Measurements from ENCODE around the gene ROBO1.

ROBO1 gene

GRCh38 chr3:79297245-79297960 is 470.4 kb downstream of the ROBO1 start:
- DNase-seq, result peak; percentile 11

- no peak for DNase-seq
Measured at GRCh38 chr3:79286882-79287281, 480.9 kb downstream of the ROBO1 start.

- no peak for DNase-seq
Measured at GRCh38 chr3:79285871-79286270, 481.9 kb downstream of the ROBO1 start.

- no peak for DNase-seq
Measured at GRCh38 chr3:79285380-79285779, 482.4 kb downstream of the ROBO1 start.

GRCh38 chr3:79284781-79285180 is 483.0 kb downstream of the ROBO1 start:
- no peak for DNase-seq

- no peak for DNase-seq
Measured at GRCh38 chr3:79278681-79279080, 489.1 kb downstream of the ROBO1 start.

- no peak for DNase-seq
Measured at GRCh38 chr3:79268422-79268821, 499.4 kb downstream of the ROBO1 start.

GRCh38 chr3:79264892-79265291 is 502.9 kb downstream of the ROBO1 start:
- no peak for DNase-seq

GRCh38 chr3:79263423-79263822 is 504.4 kb downstream of the ROBO1 start:
- DNase-seq, result no peak

- DNase-seq, result no peak
Measured at GRCh38 chr3:79258479-79258878, 509.3 kb downstream of the ROBO1 start.

GRCh38 chr3:79257791-79258190 is 510.0 kb downstream of the ROBO1 start:
- DNase-seq, result no peak

GRCh38 chr3:79255702-79256101 is 512.1 kb downstream of the ROBO1 start:
- no peak for DNase-seq

- DNase-seq, result no peak
Measured at GRCh38 chr3:79255292-79255691, 512.5 kb downstream of the ROBO1 start.

GRCh38 chr3:79253704-79254103 is 514.1 kb downstream of the ROBO1 start:
- no peak for DNase-seq

- no peak for DNase-seq
Measured at GRCh38 chr3:79253271-79253670, 514.5 kb downstream of the ROBO1 start.

- no peak for DNase-seq
Measured at GRCh38 chr3:79250746-79251145, 517.1 kb downstream of the ROBO1 start.

- no peak for DNase-seq
Measured at GRCh38 chr3:79249701-79250100, 518.1 kb downstream of the ROBO1 start.

- no peak for DNase-seq
Measured at GRCh38 chr3:79247725-79248043, 520.1 kb downstream of the ROBO1 start.

GRCh38 chr3:79246875-79247724 is 520.7 kb downstream of the ROBO1 start:
- DNase-seq, result no peak

- DNase-seq, result no peak
Measured at GRCh38 chr3:79245284-79246138, 522.3 kb downstream of the ROBO1 start.

- no peak for DNase-seq
Measured at GRCh38 chr3:79236496-79236895, 531.3 kb downstream of the ROBO1 start.

- DNase-seq, result no peak
Measured at GRCh38 chr3:79233431-79234060, 534.3 kb downstream of the ROBO1 start.

GRCh38 chr3:79230266-79230665 is 537.5 kb downstream of the ROBO1 start:
- DNase-seq, result no peak

Measured in NCI-H2227 treated with DMSO at 0.1 percent for 48 hours (cell line).